Measurements from ENCODE around the gene TMBIM1.

TMBIM1 gene

GRCh38 chr2:218257390-218257981 is 34.8 kb downstream of the TMBIM1 start:
- DNase-seq (ENCODE audit: low read depth) = no peak

- no peak for DNase-seq (ENCODE audit: low read depth)
Measured at GRCh38 chr2:218256612-218257350, 35.5 kb downstream of the TMBIM1 start.

GRCh38 chr2:218255446-218255845 is 36.9 kb downstream of the TMBIM1 start:
- DNase-seq (ENCODE audit: low read depth) = peak; percentile 67

GRCh38 chr2:218253232-218253625 is 39.1 kb downstream of the TMBIM1 start:
- DNase-seq (ENCODE audit: low read depth) = no peak

- DNase-seq (ENCODE audit: low read depth) = peak; percentile 29
Measured at GRCh38 chr2:218252509-218253231, 39.6 kb downstream of the TMBIM1 start.

- DNase-seq (ENCODE audit: low read depth) = no peak
Measured at GRCh38 chr2:218249691-218250090, 42.6 kb downstream of the TMBIM1 start.

- no peak for DNase-seq (ENCODE audit: low read depth)
Measured at GRCh38 chr2:218245214-218245613, 47.1 kb downstream of the TMBIM1 start.

GRCh38 chr2:218244665-218245064 is 47.6 kb downstream of the TMBIM1 start:
- no peak for DNase-seq (ENCODE audit: low read depth)

- no peak for DNase-seq (ENCODE audit: low read depth)
Measured at GRCh38 chr2:218244204-218244603, 48.1 kb downstream of the TMBIM1 start.

GRCh38 chr2:218238887-218239286 is 53.4 kb downstream of the TMBIM1 start:
- DNase-seq (ENCODE audit: low read depth) = no peak

- no peak for DNase-seq (ENCODE audit: low read depth)
Measured at GRCh38 chr2:218236829-218237228, 55.5 kb downstream of the TMBIM1 start.

- DNase-seq (ENCODE audit: low read depth) = no peak
Measured at GRCh38 chr2:218235017-218235416, 57.3 kb downstream of the TMBIM1 start.

- no peak for DNase-seq (ENCODE audit: low read depth)
Measured at GRCh38 chr2:218234521-218234920, 57.8 kb downstream of the TMBIM1 start.

- DNase-seq (ENCODE audit: low read depth) = no peak
Measured at GRCh38 chr2:218233543-218233942, 58.8 kb downstream of the TMBIM1 start.

- DNase-seq (ENCODE audit: low read depth) = peak; percentile 73
Measured at GRCh38 chr2:218230882-218231281, 61.4 kb downstream of the TMBIM1 start.

- DNase-seq (ENCODE audit: low read depth) = peak; percentile 37
Measured at GRCh38 chr2:218229851-218230250, 62.5 kb downstream of the TMBIM1 start.

- peak; percentile 90 for DNase-seq (ENCODE audit: low read depth)
Measured at GRCh38 chr2:218229239-218229638, 63.1 kb downstream of the TMBIM1 start.

GRCh38 chr2:218228366-218229090 is 63.8 kb downstream of the TMBIM1 start:
- peak; percentile 26 for DNase-seq (ENCODE audit: low read depth)

- no peak for DNase-seq (ENCODE audit: low read depth)
Measured at GRCh38 chr2:218226903-218227302, 65.4 kb downstream of the TMBIM1 start.
